ENCODE results near the gene MMP28. TPM values are rescaled to one million over a fixed set of nuclear protein-coding genes. Genes with fewer than 3 reads are reported as not detected.

MMP28 gene
- total RNA-seq, 1 experiment from 2014 or later, result not detected

GRCh38 chr17:35726127-35726952 lies 69.1 kb downstream of the MMP28 start:
- Histone ChIP-seq H3K4me3 (no peak overlapping the region), H3K27me3 (no peaks in the 10 kb centered on the region), H3K36me3 (peaks cover 32% of the 10 kb centered on the region), H3K9me3 (no peaks in the 10 kb centered on the region)
- DNase-seq, result peak; percentile 53

GRCh38 chr17:35725802-35726126 lies 69.7 kb downstream of the MMP28 start:
- DNase-seq, result no peak
- peaks cover 34% of the 10 kb centered on the region for H3K36me3 ChIP-seq
- H3K27me3 ChIP-seq, result no peaks in the 10 kb centered on the region
- no peak overlapping the region for H3K4me3 ChIP-seq
- H3K9me3 ChIP-seq, result no peaks in the 10 kb centered on the region

GRCh38 chr17:35725058-35725457 lies 70.4 kb downstream of the MMP28 start:
- Histone ChIP-seq H3K27me3 (no peaks in the 10 kb centered on the region), H3K9me3 (no peaks in the 10 kb centered on the region), H3K4me3 (no peak overlapping the region), H3K36me3 (peaks cover 34% of the 10 kb centered on the region)
- no peak for DNase-seq

GRCh38 chr17:35723735-35724134 lies 71.7 kb downstream of the MMP28 start:
- H3K36me3 ChIP-seq, result peaks cover 36% of the 10 kb centered on the region
- H3K4me3 ChIP-seq, result no peak overlapping the region
- H3K9me3 ChIP-seq, result no peaks in the 10 kb centered on the region
- no peaks in the 10 kb centered on the region for H3K27me3 ChIP-seq
- DNase-seq, result no peak

- no peak for DNase-seq
- Histone ChIP-seq H3K36me3 (peaks cover 35% of the 10 kb centered on the region), H3K4me3 (no peak overlapping the region), H3K27me3 (no peaks in the 10 kb centered on the region), H3K9me3 (no peaks in the 10 kb centered on the region)
Measured at GRCh38 chr17:35717475-35717874, 78.0 kb downstream of the MMP28 start.

- H3K27me3 ChIP-seq, result no peaks in the 10 kb centered on the region
- no peak overlapping the region for H3K4me3 ChIP-seq
- peaks cover 39% of the 10 kb centered on the region for H3K36me3 ChIP-seq
- no peak for DNase-seq
- no peaks in the 10 kb centered on the region for H3K9me3 ChIP-seq
Measured at GRCh38 chr17:35716897-35717465, 78.5 kb downstream of the MMP28 start.

GRCh38 chr17:35716173-35716572 lies 79.3 kb downstream of the MMP28 start:
- peaks cover 44% of the 10 kb centered on the region for H3K36me3 ChIP-seq
- no peaks in the 10 kb centered on the region for H3K27me3 ChIP-seq
- no peaks in the 10 kb centered on the region for H3K9me3 ChIP-seq
- no peak for DNase-seq
- H3K4me3 ChIP-seq, result no peak overlapping the region

Other genes starting within 250 kb of the MMP28 start
- not detected in 2 replicates for gene SLFN14, start 234.8 kb downstream of the MMP28 start, total RNA-seq (2014; rRNA removed; shearing (Covaris generic); ENCODE audit: low replicate concordance)
- 3.9 and 6.1 TPM in 2 replicates for gene PEX12, start 217.1 kb downstream of the MMP28 start, total RNA-seq (2014; rRNA removed; shearing (Covaris generic); ENCODE audit: low replicate concordance)
- 52.9 and 65.0 TPM in 2 replicates for gene AP2B1, start 208.3 kb downstream of the MMP28 start, total RNA-seq (2014; rRNA removed; shearing (Covaris generic); ENCODE audit: low replicate concordance)
- gene RASL10B, start 64.0 kb downstream of the MMP28 start, total RNA-seq (2014; rRNA removed; shearing (Covaris generic); ENCODE audit: low replicate concordance), result 1.2 and 2.6 TPM in 2 replicates
- gene GAS2L2, start 42.4 kb downstream of the MMP28 start, total RNA-seq (2014; rRNA removed; shearing (Covaris generic); ENCODE audit: low replicate concordance), result not detected in 2 replicates
- not detected in 2 replicates for gene C17orf50, start 34.8 kb downstream of the MMP28 start, total RNA-seq (2014; rRNA removed; shearing (Covaris generic); ENCODE audit: low replicate concordance)
- 10.8 and 33.6 TPM in 2 replicates for gene TAF15, start 13.8 kb upstream of the MMP28 start, total RNA-seq (2014; rRNA removed; shearing (Covaris generic); ENCODE audit: low replicate concordance)
- not detected in 2 replicates for gene HEATR9, start 73.2 kb upstream of the MMP28 start, total RNA-seq (2014; rRNA removed; shearing (Covaris generic); ENCODE audit: low replicate concordance)
- 3.0 and 4.4 TPM in 2 replicates for gene CCL5, start 84.7 kb upstream of the MMP28 start, total RNA-seq (2014; rRNA removed; shearing (Covaris generic); ENCODE audit: low replicate concordance)
- gene RDM1, start 135.1 kb upstream of the MMP28 start, total RNA-seq (2014; rRNA removed; shearing (Covaris generic); ENCODE audit: low replicate concordance), result 0.89 and 2.5 TPM in 2 replicates
- not detected in 2 replicates for gene LYZL6, start 148.1 kb upstream of the MMP28 start, total RNA-seq (2014; rRNA removed; shearing (Covaris generic); ENCODE audit: low replicate concordance)
- gene CCL16, start 185.9 kb upstream of the MMP28 start, total RNA-seq (2014; rRNA removed; shearing (Covaris generic); ENCODE audit: low replicate concordance), result not detected in 2 replicates
- gene CCL14, start 191.1 kb upstream of the MMP28 start, total RNA-seq (2014; rRNA removed; shearing (Covaris generic); ENCODE audit: low replicate concordance), result not detected in 2 replicates
- not detected in 2 replicates for gene CCL15, start 205.9 kb upstream of the MMP28 start, total RNA-seq (2014; rRNA removed; shearing (Covaris generic); ENCODE audit: low replicate concordance)
- gene CCL23, start 222.3 kb upstream of the MMP28 start, total RNA-seq (2014; rRNA removed; shearing (Covaris generic); ENCODE audit: low replicate concordance), result not detected in 2 replicates